OCI-LY7 (cell line): ENCODE results near the gene SYDE1.

Experiments used
- EZH2phosphoT487 ChIP-seq: fragments of 200-600 bp; sonication (generic); IDR thresholded peaks from 2 replicates; pipeline ENCODE4 v1.6.1; 2018; ENCODE audit warnings: low read depth, borderline replicate concordance, mild to moderate bottlenecking, mixed run types, antibody characterized with exemption, low read length, moderate library complexity, mixed read lengths
- TF ChIP-seq, protein P1 (sequence below): fragments of 200-600 bp; sonication (generic); conservative IDR thresholded peaks from 2 replicates; pipeline ENCODE4 v1.5.1; 2014; ENCODE audit warnings: mild to moderate bottlenecking, antibody characterized with exemption, low read length, moderate library complexity, mixed read lengths

- TF ChIP-seq, protein P1, sequence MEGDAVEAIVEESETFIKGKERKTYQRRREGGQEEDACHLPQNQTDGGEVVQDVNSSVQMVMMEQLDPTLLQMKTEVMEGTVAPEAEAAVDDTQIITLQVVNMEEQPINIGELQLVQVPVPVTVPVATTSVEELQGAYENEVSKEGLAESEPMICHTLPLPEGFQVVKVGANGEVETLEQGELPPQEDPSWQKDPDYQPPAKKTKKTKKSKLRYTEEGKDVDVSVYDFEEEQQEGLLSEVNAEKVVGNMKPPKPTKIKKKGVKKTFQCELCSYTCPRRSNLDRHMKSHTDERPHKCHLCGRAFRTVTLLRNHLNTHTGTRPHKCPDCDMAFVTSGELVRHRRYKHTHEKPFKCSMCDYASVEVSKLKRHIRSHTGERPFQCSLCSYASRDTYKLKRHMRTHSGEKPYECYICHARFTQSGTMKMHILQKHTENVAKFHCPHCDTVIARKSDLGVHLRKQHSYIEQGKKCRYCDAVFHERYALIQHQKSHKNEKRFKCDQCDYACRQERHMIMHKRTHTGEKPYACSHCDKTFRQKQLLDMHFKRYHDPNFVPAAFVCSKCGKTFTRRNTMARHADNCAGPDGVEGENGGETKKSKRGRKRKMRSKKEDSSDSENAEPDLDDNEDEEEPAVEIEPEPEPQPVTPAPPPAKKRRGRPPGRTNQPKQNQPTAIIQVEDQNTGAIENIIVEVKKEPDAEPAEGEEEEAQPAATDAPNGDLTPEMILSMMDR, result peak; percentile 25; the same call in 1 of the 2 replicates
- no peak for TF ChIP-seq EZH2phosphoT487
Measured at GRCh38 chr19:15125232-15126067, 18.2 kb downstream of the SYDE1 start.
